BE2C (cell line): ENCODE data around the gene MAPK6.

Source experiments
- DNase-seq: peaks from one replicate; pipeline ENCODE4 v3.0.0-alpha.2; 2020
- H3K27me3 ChIP-seq: fragments of 250-450 bp; sonication (Bioruptor Pico); 2 replicates; pipeline ENCODE4 v1.5.1; 2020; ENCODE audit warnings: mild to moderate bottlenecking
- H3K36me3 ChIP-seq: fragments of 250-450 bp; sonication (Bioruptor Pico); 2 replicates; pipeline ENCODE4 v1.5.1; 2020; ENCODE audit warnings: mild to moderate bottlenecking
- H3K4me1 ChIP-seq: fragments of 250-450 bp; sonication (Bioruptor Pico); 2 replicates; pipeline ENCODE4 v1.5.1; 2020
- H3K4me3 ChIP-seq: 2 replicates; pipeline ENCODE4 v1.5.1; 2011; ENCODE audit warnings: low read depth, low read length
- H3K9me3 ChIP-seq: fragments of 250-450 bp; sonication (Bioruptor Pico); 2 replicates; pipeline ENCODE4 v1.5.1; 2020
- CTCF ChIP-seq: IDR thresholded peaks from 2 replicates; pipeline ENCODE4 v1.5.1; 2012; ENCODE audit warnings: mild to moderate bottlenecking, low read depth, low read length

MAPK6 gene

GRCh38 chr15:52013151-52013791 lies 5.7 kb upstream of the MAPK6 start:
- no peak for DNase-seq
- H3K4me3 ChIP-seq, result no peak overlapping the region
- H3K9me3 ChIP-seq, result no peaks in the 10 kb centered on the region
- no peaks in the 10 kb centered on the region for H3K36me3 ChIP-seq
- TF ChIP-seq CTCF, result no peak
- H3K4me1 ChIP-seq, result no peaks in the 10 kb centered on the region
- H3K27me3 ChIP-seq, result no peaks in the 10 kb centered on the region

GRCh38 chr15:52014616-52015015 lies 4.4 kb upstream of the MAPK6 start:
- no peaks in the 10 kb centered on the region for H3K9me3 ChIP-seq
- H3K27me3 ChIP-seq, result no peaks in the 10 kb centered on the region
- no peak for TF ChIP-seq CTCF
- H3K4me1 ChIP-seq, result no peaks in the 10 kb centered on the region
- DNase-seq, result no peak
- no peak overlapping the region for H3K4me3 ChIP-seq
- no peaks in the 10 kb centered on the region; the same call in 1 of the 2 replicates for H3K36me3 ChIP-seq

GRCh38 chr15:52016316-52016715 lies 2.7 kb upstream of the MAPK6 start:
- no peak for DNase-seq
- no peaks in the 10 kb centered on the region for H3K9me3 ChIP-seq
- H3K27me3 ChIP-seq, result no peaks in the 10 kb centered on the region
- H3K4me3 ChIP-seq, result no peak overlapping the region
- no peak for TF ChIP-seq CTCF
- H3K36me3 ChIP-seq, result no peaks in the 10 kb centered on the region; the same call in 1 of the 2 replicates
- no peaks in the 10 kb centered on the region for H3K4me1 ChIP-seq

- no peak for DNase-seq
- Histone ChIP-seq H3K27me3 (no peaks in the 10 kb centered on the region), H3K4me1 (no peaks in the 10 kb centered on the region), H3K9me3 (no peaks in the 10 kb centered on the region), H3K36me3 (no peaks in the 10 kb centered on the region; the same call in 1 of the 2 replicates), H3K4me3 (no peak overlapping the region)
- TF ChIP-seq CTCF, result no peak
Measured at GRCh38 chr15:52018244-52018643, 775 bp upstream of the MAPK6 start.

- Histone ChIP-seq H3K4me1 (no peaks in the 10 kb centered on the region), H3K4me3 (peak overlapping the region; percentile 99), H3K27me3 (no peaks in the 10 kb centered on the region), H3K36me3 (no peaks in the 10 kb centered on the region; the same call in 1 of the 2 replicates), H3K9me3 (no peaks in the 10 kb centered on the region)
- DNase-seq, result peak; percentile 82
- TF ChIP-seq CTCF, result no peak
Measured at GRCh38 chr15:52019394-52020220, 588 bp downstream of the MAPK6 start.
